NCI-H1092 (cell line): Measurements from ENCODE around the gene HSD11B2.

ENCODE experiments used
- DNase-seq: peaks from one replicate; lab custom pipeline; 2025; lab: John Stamatoyannopoulos, UW

Gene HSD11B2

GRCh38 chr16:67451704-67452435, 20.9 kb downstream of the HSD11B2 start:
- DNase-seq: no peak

DNA sequence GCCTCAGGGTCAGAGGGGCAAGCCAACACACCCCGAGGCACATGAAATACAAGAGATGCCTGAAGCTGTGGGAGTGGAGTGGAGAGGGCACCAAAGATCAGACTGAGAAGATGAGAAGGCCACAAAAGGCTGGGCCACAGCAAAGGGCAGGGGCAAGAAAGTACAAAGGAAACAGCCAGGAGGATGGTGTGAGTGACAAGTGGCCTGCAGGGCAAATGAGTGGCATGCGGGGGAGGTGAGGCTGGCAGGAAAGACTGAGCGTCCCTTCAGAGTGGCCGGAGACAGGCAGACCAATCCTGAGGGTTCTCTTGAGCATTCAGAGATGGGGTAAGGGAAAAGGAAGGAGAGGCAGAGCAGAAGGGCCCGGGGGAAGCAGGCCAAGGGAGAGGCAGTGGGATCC, 23.2 kb downstream of the HSD11B2 start:
- DNase-seq: no peak

- DNase-seq: no peak
Observed at GRCh38 chr16:67454852-67455251, 23.9 kb downstream of the HSD11B2 start.

DNA sequence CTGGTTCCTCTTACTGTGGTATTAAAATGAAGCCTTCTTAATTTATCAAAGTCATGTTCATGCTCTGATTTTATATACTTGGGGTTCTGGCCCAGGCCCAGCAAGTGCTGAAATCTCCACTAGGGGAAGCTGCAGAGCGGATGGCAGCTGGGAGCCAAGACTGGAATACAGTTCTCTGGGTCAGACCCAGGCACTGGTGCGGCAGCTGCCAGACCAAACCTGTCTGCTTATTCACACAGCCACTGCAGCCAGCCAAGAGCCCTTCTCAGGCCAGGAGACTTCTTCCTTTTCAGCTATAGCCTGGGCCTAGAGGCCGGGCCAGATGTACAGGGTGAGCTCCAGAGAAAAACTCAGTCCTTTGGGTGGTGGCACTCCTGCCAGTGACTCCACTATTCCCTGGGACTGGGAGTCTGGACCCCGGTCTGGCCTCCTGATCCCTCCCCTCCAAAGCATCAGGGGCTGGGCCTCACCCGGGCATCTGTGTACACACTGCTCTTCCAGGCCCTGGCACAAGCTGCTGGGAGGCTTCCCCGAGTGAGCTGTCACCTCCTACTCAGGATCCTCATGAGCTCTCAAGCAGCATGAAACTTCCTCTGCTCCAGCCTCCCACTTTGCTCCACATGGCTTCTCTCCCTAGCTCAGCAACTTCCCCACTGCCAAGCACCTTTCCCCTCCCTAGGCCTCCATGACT, 25.6 kb downstream of the HSD11B2 start:
- DNase-seq: no peak

DNA sequence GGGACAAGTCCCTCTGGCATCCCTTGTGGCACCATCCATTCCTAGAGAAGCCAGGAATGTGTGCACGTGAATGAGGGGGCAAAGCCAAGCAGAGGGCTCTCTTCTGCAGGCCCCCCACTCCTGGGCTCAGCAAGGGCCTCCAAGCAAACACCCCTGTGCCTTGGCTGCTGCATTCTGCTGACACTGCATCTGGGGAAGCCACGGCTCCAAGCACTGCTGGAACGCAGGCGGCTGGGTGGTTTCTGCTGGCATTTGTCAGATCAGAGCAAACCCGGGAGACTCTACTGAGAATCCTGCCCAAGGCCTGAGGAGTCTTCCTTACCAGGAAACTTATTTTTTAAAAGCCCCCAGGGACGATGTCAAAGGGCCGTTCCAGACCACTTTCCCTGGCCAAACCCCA, 26.7 kb downstream of the HSD11B2 start:
- DNase-seq: no peak

GRCh38 chr16:67458121-67458641, 27.3 kb downstream of the HSD11B2 start:
- DNase-seq: no peak

DNA sequence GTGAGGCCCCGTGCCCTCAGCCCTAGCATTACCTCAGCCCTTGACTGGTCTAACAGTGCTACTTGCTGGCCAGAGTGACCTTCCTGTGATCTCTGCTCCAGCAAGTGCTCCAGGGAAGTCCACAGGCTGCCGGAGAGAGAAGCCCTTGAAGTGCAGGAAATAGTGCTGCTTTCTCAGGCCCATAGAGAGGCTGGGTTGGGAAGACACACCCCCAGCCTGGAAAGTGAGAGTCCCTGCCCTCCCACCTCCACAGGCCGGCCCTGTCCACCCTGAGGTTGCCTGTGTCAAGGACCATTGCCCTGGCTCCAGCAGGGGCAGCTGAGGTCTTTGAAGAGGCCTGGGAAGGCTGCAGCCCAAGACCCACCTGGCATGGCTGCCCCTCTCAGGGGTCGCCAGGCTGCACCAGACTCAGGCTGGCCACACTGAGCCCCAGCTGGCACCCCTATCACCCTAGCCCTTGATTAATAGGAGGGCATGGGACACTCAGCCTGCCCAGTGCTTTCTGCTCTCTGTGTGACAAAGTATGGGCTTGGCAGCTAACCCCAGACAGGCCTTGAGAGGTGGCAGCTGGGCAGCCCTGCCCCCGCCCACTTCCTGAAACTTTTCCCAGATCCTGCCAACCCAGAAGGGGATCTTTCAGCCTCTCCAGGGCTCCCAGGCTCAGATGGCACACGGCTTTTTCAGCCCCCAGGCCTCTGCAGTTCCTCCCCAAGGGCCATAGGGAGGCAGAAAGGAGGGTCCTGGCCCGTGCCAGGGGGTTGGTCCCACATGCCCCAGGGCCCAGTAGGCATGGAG, 28.3 kb downstream of the HSD11B2 start:
- DNase-seq: no peak

GRCh38 chr16:67459861-67460150, 28.9 kb downstream of the HSD11B2 start:
- no peak for DNase-seq

DNA sequence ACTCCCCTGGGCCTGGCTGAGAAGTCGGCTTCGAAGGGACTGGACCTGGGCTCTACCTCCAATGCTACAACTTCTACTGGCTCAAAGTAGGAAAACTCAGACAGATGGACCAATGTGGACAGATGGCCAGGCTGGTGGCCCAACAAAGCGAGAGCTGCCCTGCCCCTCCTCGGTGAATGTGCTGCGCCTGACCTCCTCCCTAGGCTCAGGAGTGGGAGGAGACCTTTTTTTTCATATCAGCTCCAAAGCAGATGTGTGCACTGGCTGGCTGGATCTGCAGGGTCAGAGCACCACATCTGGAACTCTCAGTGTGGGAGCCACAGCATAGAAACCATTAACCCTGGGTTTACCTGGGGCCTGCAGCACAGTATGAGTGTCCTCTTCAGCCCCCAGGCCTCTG, 29.2 kb downstream of the HSD11B2 start:
- DNase-seq: no peak

GRCh38 chr16:67460961-67461360, 30.0 kb downstream of the HSD11B2 start:
- no peak for DNase-seq

GRCh38 chr16:67461600-67462278, 30.8 kb downstream of the HSD11B2 start:
- DNase-seq: no peak

DNA sequence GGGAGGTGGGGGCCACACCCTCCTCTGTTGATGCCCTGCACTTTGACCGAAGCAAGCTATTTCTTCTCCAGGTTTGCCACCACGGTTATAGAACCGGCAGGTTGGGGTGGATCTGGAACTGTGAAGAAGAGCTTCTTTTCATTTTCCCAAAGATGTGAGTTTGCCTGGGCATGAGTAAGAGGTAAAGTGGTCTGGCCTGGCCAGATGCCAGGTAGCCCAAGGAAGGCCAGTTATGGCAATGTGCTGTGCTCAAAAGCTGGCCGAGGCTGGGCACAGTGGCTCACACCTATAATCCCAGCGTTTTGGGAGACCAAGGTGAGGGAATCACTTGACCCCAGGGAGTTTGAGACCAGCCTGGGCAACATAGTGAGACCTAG, 31.3 kb downstream of the HSD11B2 start:
- no peak for DNase-seq

- no peak for DNase-seq
Observed at GRCh38 chr16:67463059-67463458, 32.1 kb downstream of the HSD11B2 start.

DNA sequence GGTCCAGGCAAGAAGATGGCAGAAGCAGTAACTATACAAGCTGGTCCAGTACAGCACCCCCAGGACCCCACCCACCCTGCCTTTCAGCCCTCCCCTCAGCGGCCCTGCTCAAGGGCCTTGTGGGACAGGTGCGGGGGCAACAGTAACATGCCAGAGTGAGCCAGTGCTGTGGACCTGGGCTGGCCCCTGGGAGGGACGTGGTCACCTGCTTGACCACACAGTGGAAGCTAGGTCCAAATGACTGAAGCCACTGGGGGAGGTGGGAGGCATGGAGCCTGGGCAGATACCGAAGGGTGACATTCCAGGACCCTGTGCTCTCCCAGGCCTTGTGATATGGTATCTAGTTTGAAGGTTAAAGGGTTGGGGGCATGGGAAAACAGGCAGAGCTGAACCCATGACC, 32.8 kb downstream of the HSD11B2 start:
- DNase-seq: no peak

DNA sequence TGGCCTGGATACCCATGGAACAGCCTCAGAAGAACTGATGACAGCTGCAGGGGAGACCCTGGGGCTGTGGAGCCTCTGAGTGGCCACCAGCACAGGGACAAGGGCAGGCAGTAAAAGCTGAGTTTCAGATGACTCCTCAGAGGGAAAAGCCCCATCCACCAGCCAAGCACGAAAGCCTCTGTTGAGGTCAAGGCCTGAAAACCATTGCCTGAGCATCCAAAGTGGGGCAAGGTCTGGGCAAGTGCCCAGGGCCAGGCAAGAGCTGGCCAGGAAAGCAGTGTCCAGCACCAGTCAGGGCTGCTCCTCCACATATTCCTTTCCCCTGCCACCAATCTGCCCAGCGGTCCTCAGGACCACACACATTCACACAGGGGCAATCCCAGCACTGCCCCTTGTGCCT, 33.6 kb downstream of the HSD11B2 start:
- no peak for DNase-seq

DNA sequence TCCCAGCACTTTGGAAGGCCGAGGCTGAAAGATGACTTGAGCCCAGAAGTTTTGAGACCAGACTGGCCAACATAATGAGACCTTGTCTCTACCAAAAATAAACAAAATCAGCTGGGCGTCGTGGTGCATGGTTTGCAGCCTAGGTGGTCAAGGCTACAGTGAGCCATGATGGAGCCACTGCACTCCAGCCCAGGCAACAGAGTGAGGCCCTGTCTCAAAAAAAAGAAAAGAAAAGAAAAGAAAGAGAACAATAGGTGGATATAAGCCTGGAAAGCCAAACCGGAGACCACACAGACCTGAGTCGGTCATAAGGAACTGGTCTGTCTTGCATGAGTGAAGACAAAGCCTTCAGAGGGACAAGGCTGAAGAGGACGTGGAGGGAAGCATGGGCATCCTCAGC, 35.7 kb downstream of the HSD11B2 start:
- no peak for DNase-seq

GRCh38 chr16:67468731-67469130, 37.8 kb downstream of the HSD11B2 start:
- DNase-seq: no peak

- DNase-seq: peak; percentile 84
Observed at GRCh38 chr16:67470359-67470758, 39.4 kb downstream of the HSD11B2 start.

- DNase-seq: no peak
Observed at GRCh38 chr16:67471758-67472384, 41.0 kb downstream of the HSD11B2 start.

GRCh38 chr16:67474551-67475455, 43.9 kb downstream of the HSD11B2 start:
- DNase-seq: no peak
